NCI-H226 (cell line): ENCODE measurements around the gene TMEM239.

ENCODE experiments used
- DNase-seq: peaks from one replicate; pipeline ENCODE4 v3.0.0-alpha.2; 2015

TMEM239 gene

GRCh38 chr20:2851086-2851485 is 34.9 kb downstream of the TMEM239 start:
- no peak for DNase-seq

DNA sequence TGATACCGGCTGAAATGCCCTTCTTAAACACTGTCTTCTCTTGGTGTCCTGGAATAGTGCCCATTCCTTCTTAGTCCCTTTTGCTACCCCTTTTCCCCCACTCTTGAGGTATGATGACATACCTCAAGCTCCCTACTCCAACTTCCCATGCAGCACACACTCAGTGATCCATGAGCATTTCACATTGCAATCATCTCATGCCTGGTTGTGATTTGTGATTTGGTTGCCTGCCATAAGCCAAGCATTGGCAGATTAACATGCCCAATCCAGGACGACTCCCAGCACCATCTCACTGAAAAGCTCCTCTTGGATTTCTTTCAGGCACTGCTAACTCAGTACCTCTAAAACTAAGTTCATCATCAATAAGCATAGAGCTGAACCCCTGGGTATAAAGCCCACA is 42.4 kb downstream of the TMEM239 start:
- no peak for DNase-seq

DNA sequence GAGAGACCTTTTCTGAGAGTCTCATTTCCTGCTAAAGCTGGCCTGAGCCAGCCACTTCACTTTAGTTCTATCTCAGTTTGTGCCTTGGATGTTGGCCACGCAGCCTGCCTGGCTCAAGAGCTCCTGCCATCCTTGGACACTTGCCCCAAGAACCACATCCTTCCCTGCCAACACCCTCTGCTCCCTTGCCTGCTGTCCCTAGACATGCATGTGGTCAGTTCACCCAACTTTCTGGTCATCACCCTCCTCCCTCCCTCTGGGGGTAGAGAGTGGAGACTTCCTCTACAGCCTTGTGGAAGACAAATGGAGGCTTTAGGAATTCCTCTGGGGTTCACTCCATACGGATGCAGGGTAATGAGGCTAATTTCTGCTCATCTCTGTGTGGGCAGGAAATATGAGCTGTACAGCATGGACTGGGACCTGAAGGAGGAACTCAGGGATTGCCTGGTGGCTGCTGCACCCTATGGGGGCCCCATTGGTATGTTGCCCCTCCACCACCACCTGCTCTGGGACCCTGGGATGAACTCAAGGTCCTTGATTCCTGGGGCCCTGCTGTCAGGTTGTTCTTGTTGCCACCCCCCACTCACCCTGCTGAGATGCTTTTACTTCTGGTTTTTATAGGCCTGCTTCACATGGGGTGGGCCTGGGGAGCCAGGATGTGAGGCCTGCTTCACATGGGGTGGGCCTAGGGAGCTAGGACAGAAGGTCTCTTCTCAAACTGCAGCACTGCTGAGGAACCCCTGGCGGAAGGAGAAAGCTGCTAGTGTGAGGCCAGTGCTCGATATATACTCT is 43.4 kb downstream of the TMEM239 start:
- no peak for DNase-seq

DNA sequence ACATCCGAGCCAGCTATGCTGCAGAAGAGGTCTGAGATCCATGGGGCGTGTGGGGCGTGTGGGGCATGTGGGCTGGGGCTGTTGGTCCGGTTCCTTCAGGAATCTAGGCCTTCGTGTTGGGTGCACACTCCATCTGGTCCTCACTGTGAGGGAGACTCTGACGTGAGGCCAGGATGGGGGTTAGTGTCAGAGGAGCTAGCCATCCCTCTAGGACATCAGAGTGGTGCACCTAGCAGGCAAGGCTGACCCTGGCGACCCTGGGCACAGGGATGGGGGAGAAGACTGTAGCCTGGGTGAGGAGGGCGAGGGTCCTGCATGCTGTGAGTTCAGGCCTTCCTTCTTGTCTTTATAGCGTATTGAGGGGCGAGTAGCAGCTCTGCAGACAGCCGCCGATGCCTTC is 48.5 kb downstream of the TMEM239 start:
- DNase-seq = no peak

DNA sequence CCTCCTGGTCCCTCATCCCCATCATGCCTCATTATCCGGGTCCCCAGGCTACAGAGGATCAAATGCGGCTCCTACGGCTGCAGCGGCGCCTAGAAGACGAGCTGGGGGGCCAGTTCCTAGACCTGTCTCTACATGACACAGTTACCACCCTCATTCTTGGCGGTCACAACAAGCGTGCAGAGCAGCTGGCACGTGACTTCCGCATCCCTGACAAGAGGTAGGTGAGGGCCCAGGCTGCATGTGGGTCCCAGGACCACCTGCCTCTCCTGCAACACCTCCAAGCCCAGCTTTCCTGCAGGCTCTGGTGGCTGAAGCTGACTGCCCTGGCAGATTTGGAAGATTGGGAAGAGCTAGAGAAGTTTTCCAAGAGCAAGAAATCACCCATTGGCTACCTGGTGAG is 48.9 kb downstream of the TMEM239 start:
- no peak for DNase-seq

DNA sequence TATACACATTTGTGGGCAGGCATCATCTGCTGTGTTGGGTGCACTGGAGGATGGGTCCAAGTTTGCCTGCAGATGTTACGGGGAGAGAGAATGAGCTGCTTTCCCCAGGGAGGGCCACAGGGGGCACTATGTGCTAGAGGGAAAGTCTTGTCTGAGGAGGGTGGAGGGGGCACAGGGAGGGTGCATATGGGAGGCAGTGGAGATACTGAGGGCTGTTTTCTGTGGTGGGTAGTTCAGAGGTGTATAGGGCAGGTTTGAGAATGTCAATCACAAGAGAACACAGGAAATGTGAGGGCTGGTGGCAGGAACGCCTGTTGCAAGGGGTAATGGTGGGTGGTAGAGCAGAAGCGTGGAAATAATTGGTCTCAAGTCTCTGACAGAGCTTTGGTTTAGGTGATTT is 49.5 kb downstream of the TMEM239 start:
- no peak for DNase-seq

DNA sequence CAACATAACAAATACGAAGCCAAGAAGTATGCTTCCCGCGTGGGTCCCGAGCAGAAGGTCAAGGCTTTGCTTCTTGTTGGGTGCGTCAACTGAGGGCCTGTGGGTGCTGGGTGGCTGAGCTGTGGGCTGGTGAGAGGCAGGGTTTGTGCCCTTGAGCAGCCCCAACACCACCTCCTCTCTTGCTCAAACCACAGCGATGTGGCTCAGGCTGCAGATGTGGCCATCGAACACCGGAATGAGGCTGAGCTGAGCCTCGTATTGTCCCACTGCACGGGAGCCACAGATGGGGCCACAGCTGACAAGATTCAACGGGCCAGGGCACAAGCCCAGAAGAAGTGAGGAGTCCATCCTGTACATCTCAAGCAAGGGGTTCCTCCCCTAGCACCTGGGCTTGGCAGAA is 50.1 kb downstream of the TMEM239 start:
- no peak for DNase-seq

GRCh38 chr20:2867081-2867864 is 51.1 kb downstream of the TMEM239 start:
- no peak for DNase-seq
